SIG-M5 treated with dmso at 0.1 percent for 504 hours (cell line): Measurements from ENCODE around the gene LMO7.

Experiments used
- DNase-seq: peaks from one replicate; lab custom pipeline; 2025; ENCODE audit not compliant: unreplicated experiment; lab: John Stamatoyannopoulos, UW

Gene LMO7

GRCh38 chr13:75635828-75636435 lies at the start of gene LMO7:
Gene LMO7 (plus strand): TSS chr13:75636330. CDS start chr13:75636658, 328 bp downstream.
- DNase-seq, result peak; percentile 71

- DNase-seq, result peak; percentile 23
Measured at GRCh38 chr13:75587679-75588078, 48.5 kb upstream of the LMO7 start.

- DNase-seq, result no peak
Measured at GRCh38 chr13:75596657-75597182, 39.4 kb upstream of the LMO7 start.

- no peak for DNase-seq
Measured at GRCh38 chr13:75600371-75600770, 35.8 kb upstream of the LMO7 start.

- DNase-seq, result no peak
Measured at GRCh38 chr13:75603038-75603437, 33.1 kb upstream of the LMO7 start.

GRCh38 chr13:75607447-75607846 lies 28.7 kb upstream of the LMO7 start:
- no peak for DNase-seq

- peak; percentile 2 for DNase-seq
Measured at GRCh38 chr13:75610466-75610865, 25.7 kb upstream of the LMO7 start.

GRCh38 chr13:75612354-75612753 lies 23.8 kb upstream of the LMO7 start:
- no peak for DNase-seq

GRCh38 chr13:75617230-75617629 lies 18.9 kb upstream of the LMO7 start:
- DNase-seq, result no peak

- no peak for DNase-seq
Measured at GRCh38 chr13:75618308-75618707, 17.8 kb upstream of the LMO7 start.

GRCh38 chr13:75620020-75620419 lies 16.1 kb upstream of the LMO7 start:
- no peak for DNase-seq

- no peak for DNase-seq
Measured at GRCh38 chr13:75621147-75621546, 15.0 kb upstream of the LMO7 start.

GRCh38 chr13:75628801-75629200 lies 7.3 kb upstream of the LMO7 start:
- DNase-seq, result no peak

- DNase-seq, result no peak
Measured at GRCh38 chr13:75633285-75633684, 2.8 kb upstream of the LMO7 start.

GRCh38 chr13:75635101-75635827 lies 866 bp upstream of the LMO7 start:
- no peak for DNase-seq

GRCh38 chr13:75636436-75637180 lies 478 bp downstream of the LMO7 start:
- peak; percentile 71 for DNase-seq

- no peak for DNase-seq
Measured at GRCh38 chr13:75637181-75637750, 1.1 kb downstream of the LMO7 start.

GRCh38 chr13:75639454-75639853 lies 3.3 kb downstream of the LMO7 start:
- DNase-seq, result no peak

GRCh38 chr13:75641026-75641425 lies 4.9 kb downstream of the LMO7 start:
- no peak for DNase-seq

- no peak for DNase-seq
Measured at GRCh38 chr13:75643182-75643581, 7.1 kb downstream of the LMO7 start.

GRCh38 chr13:75643693-75644092 lies 7.6 kb downstream of the LMO7 start:
- DNase-seq, result no peak
